ENCODE measurements around the gene C16orf90. TPM values are rescaled to one million over a fixed set of nuclear protein-coding genes. Genes with fewer than 3 reads are reported as not detected.

C16orf90 gene
- total and polyA plus RNA-seq, 2 experiments from 2014 or later = not detected

DNA sequence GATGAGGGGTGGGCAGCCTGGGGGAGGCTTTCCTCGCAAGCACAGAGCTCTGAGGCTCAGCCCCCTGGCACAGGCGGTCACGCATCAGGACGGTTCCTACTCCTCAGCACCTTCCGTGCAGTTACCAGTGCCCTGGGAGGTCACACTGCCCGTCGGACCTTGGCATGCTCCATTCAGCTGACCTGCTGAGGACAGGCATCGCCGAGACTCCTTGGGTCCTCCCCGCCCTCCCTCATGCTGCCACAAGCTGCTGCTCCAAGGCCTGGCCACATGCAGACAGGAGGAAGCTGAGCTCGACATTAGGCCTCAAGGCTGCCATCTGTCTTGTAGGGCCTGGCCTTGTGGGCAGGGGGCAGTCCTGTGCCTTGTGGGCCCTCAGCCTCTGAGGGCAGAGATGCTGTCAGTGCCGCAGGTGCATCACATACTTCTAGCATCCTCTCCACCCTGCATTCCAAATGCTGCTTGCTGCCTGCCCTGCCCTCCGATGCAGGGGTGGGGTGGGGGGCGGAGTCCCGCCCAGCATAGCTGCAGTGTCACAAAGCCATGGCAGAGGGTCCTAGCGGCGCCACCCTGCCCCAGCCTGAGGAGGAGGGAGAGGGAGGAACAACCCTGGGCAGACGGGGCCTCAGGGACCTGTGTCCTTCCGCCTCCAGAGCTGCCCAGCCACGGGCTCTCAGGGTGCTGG, 9.3 kb downstream of the C16orf90 start:
- H3K4me3 ChIP-seq = no peak overlapping the region
- peaks cover 13% of the 10 kb centered on the region; the same call in 1 of the 2 replicates for H3K79me2 ChIP-seq (ENCODE audit: insufficient read depth)
- no peaks in the 10 kb centered on the region for H3F3A ChIP-seq (ENCODE audit: insufficient read depth)
- no peaks in the 10 kb centered on the region for H4K20me1 ChIP-seq (ENCODE audit: insufficient read depth)
- H3K36me3 ChIP-seq (ENCODE audit: low read depth) = peaks cover 18% of the 10 kb centered on the region; the same call in 1 of the 2 replicates
- H3K9me2 ChIP-seq (ENCODE audit: insufficient read depth) = no peaks in the 10 kb centered on the region
- in situ Hi-C loops (cut with MboI) = no loop called here
- no peaks in the 10 kb centered on the region for H3K27me3 ChIP-seq (replicated peaks; ENCODE audit: insufficient read depth)
- no peak overlapping the region for H2AFZ ChIP-seq
- DNase-seq = no peak
- no peaks in the 10 kb centered on the region for H3K9me3 ChIP-seq (ENCODE audit: low read depth)
- TF ChIP-seq EZH2phosphoT487 (IDR thresholded peaks at IDR 0.05; ENCODE audit: insufficient read depth, low read depth) (no peak), EZH2 (IDR thresholded peaks at IDR 0.05; ENCODE audit: insufficient read depth, poor library complexity, severe bottlenecking) (no peak)
- no peak overlapping the region for H3K9ac ChIP-seq
- H3K4me2 ChIP-seq (ENCODE audit: unreplicated experiment) = no peak overlapping the region
- no peaks in the 10 kb centered on the region for H3K4me1 ChIP-seq (ENCODE audit: insufficient read depth)
- WGBS, 2 experiments (ENCODE audit: low coverage in 1 of 2, low lambda C conversion rate in 2 of 2, missing lambda C conversion rate in 2 of 2) = 87 to 91% methylated on average over 20 of the region's 20 CpGs
- H3K27ac ChIP-seq = no peak overlapping the region

- DNase-seq = no peak
- H3K36me3 ChIP-seq (ENCODE audit: low read depth) = peaks cover 18% of the 10 kb centered on the region; the same call in 1 of the 2 replicates
- H3K4me2 ChIP-seq (ENCODE audit: unreplicated experiment) = no peak overlapping the region
- no peaks in the 10 kb centered on the region for H3K27me3 ChIP-seq (replicated peaks; ENCODE audit: insufficient read depth)
- no peak overlapping the region for H2AFZ ChIP-seq
- H3K4me3 ChIP-seq = no peak overlapping the region
- H3K4me1 ChIP-seq (ENCODE audit: insufficient read depth) = no peaks in the 10 kb centered on the region
- H4K20me1 ChIP-seq (ENCODE audit: insufficient read depth) = no peaks in the 10 kb centered on the region
- TF ChIP-seq EZH2phosphoT487 (IDR thresholded peaks at IDR 0.05; ENCODE audit: insufficient read depth, low read depth) (no peak), EZH2 (IDR thresholded peaks at IDR 0.05; ENCODE audit: insufficient read depth, poor library complexity, severe bottlenecking) (no peak)
- H3K9me3 ChIP-seq (ENCODE audit: low read depth) = no peaks in the 10 kb centered on the region
- H3K9ac ChIP-seq = no peak overlapping the region
- no peak overlapping the region for H3K27ac ChIP-seq
- WGBS, 2 experiments (ENCODE audit: low coverage in 1 of 2, low lambda C conversion rate in 2 of 2, missing lambda C conversion rate in 2 of 2) = 87 to 88% methylated on average over 14 to 15 of the region's 15 CpGs
- peaks cover 21% of the 10 kb centered on the region for H3K79me2 ChIP-seq (ENCODE audit: insufficient read depth)
- H3K9me2 ChIP-seq (ENCODE audit: insufficient read depth) = no peaks in the 10 kb centered on the region
- H3F3A ChIP-seq (ENCODE audit: insufficient read depth) = no peaks in the 10 kb centered on the region
- in situ Hi-C loops (cut with MboI) = no loop called here
These were observed 10.1 kb downstream of the C16orf90 start for GRCh38 chr16:3485097-3485745.

DNA sequence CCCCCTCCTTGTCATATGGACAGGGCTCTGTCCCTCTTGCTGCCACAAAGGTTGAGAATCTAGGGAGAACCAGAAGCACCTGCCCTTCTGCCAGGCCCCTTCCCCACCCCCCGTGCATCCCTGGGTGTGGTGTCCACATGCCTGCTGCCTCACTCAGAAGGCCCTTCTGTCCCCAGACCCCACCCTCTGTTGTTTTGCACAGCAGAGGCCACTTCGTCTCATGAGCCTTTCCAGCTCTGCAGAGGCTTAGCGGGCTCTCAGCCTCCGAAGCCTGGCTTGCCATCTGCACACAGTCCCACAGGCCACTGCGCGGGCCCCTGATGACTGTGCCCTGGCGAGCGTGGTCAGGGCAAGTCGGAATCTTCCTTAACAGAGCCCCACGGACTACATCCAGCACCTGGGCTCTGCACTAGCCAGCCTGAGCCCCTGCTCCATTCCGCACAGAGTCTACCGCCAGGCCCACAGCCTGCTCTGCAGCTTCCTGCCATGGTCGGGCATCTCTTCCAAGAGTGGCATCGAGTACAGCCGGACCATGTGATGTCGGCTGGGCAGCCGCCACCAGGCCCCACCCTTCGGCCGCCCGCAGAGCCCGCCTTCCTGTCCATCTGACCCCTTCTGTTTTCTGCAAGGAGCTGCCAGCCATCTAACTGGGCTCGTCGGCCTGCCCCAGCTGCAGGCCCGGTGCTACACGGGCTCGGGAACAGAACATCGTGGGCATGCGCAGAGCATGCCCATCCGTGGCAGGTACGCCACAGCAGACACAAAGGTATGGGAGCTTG, 10.8 kb downstream of the C16orf90 start:
- Histone ChIP-seq H3K27me3 (replicated peaks; ENCODE audit: insufficient read depth) (no peaks in the 10 kb centered on the region), H3K9me3 (ENCODE audit: low read depth) (no peaks in the 10 kb centered on the region), H3K4me2 (ENCODE audit: unreplicated experiment) (no peak overlapping the region), H3K9ac (no peak overlapping the region), H2AFZ (no peak overlapping the region), H3K79me2 (ENCODE audit: insufficient read depth) (peaks cover 28% of the 10 kb centered on the region), H4K20me1 (ENCODE audit: insufficient read depth) (no peaks in the 10 kb centered on the region), H3K4me1 (ENCODE audit: insufficient read depth) (no peaks in the 10 kb centered on the region), H3F3A (ENCODE audit: insufficient read depth) (no peaks in the 10 kb centered on the region), H3K4me3 (no peak overlapping the region), H3K9me2 (ENCODE audit: insufficient read depth) (no peaks in the 10 kb centered on the region), H3K36me3 (ENCODE audit: low read depth) (peaks cover 18% of the 10 kb centered on the region; the same call in 1 of the 2 replicates), H3K27ac (no peak overlapping the region)
- no peak for DNase-seq
- TF ChIP-seq EZH2 (IDR thresholded peaks at IDR 0.05; ENCODE audit: insufficient read depth, poor library complexity, severe bottlenecking) = no peak
- no peak for TF ChIP-seq EZH2phosphoT487 (IDR thresholded peaks at IDR 0.05; ENCODE audit: insufficient read depth, low read depth)
- in situ Hi-C loops (cut with MboI) = no loop called here
- WGBS, 2 experiments (ENCODE audit: low coverage in 1 of 2, low lambda C conversion rate in 2 of 2, missing lambda C conversion rate in 2 of 2) = 87% methylated on average over 29 to 30 of the region's 30 CpGs

DNA sequence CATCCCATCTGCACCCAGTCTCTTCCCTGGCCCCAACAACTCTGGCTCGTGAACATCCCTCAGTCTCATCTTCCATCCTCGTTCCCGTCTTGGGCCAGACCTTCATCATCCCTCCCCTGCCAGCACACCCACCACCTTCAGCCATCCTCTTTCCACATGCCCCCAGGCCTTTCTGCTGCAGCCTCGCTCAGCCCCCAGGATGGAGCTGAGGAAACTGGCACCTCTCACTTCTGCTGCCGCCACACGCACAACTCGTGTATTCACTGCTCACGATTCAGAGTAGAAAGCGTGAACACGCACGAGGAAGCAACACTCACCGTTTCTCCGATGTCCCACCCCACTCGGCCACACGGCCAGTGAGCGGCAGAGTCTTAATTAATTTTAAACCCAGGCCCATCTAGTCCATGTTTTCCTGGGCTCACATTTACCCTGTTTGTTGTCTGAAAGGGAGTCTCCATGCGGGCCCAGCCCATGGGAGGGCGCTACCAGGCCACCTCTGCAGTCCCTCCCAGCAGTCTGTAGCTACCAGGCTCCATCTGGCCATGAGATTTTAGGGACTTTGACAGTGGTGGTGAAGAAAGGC, 12.5 kb downstream of the C16orf90 start:
- H3K27ac ChIP-seq = no peak overlapping the region
- no peaks in the 10 kb centered on the region for H4K20me1 ChIP-seq (ENCODE audit: insufficient read depth)
- H3K9ac ChIP-seq = no peak overlapping the region
- TF ChIP-seq EZH2phosphoT487 (IDR thresholded peaks at IDR 0.05; ENCODE audit: insufficient read depth, low read depth) = no peak
- no peak for TF ChIP-seq EZH2 (IDR thresholded peaks at IDR 0.05; ENCODE audit: insufficient read depth, poor library complexity, severe bottlenecking)
- no peak for DNase-seq
- in situ Hi-C loops (cut with MboI) = no loop called here
- H3K9me2 ChIP-seq (ENCODE audit: insufficient read depth) = no peaks in the 10 kb centered on the region
- no peaks in the 10 kb centered on the region for H3F3A ChIP-seq (ENCODE audit: insufficient read depth)
- H3K4me3 ChIP-seq = no peak overlapping the region
- H3K4me2 ChIP-seq (ENCODE audit: unreplicated experiment) = no peak overlapping the region
- H2AFZ ChIP-seq = no peak overlapping the region
- H3K36me3 ChIP-seq (ENCODE audit: low read depth) = peaks cover 18% of the 10 kb centered on the region; the same call in 1 of the 2 replicates
- no peaks in the 10 kb centered on the region for H3K9me3 ChIP-seq (ENCODE audit: low read depth)
- H3K79me2 ChIP-seq (ENCODE audit: insufficient read depth) = peaks cover 45% of the 10 kb centered on the region
- WGBS, 2 experiments (ENCODE audit: low coverage in 1 of 2, low lambda C conversion rate in 2 of 2, missing lambda C conversion rate in 2 of 2) = 92 to 93% methylated on average over 18 of the region's 18 CpGs
- H3K27me3 ChIP-seq (replicated peaks; ENCODE audit: insufficient read depth) = no peaks in the 10 kb centered on the region
- H3K4me1 ChIP-seq (ENCODE audit: insufficient read depth) = no peaks in the 10 kb centered on the region

All from GM23248 (cell line).